ENCODE data around the gene EVL. TPM values are rescaled to one million over a fixed set of nuclear protein-coding genes. Genes with fewer than 3 reads are reported as not detected.

EVL gene
- total and polyA plus RNA-seq, 2 of the 8 experiments (the other 6 are each of a cell fraction or from before 2014, with no cell fraction given) = 30.7 to 64.6 TPM

- no peak for TF ChIP-seq ATF2 (IDR thresholded peaks at IDR 0.05; ENCODE audit: low read length)
- peak; percentile 18 to 46; a peak in 3 of 4 replicates for TF ChIP-seq RAD21 (IDR thresholded peaks at IDR 0.05 in 1 of 2, conservative IDR thresholded peaks at IDR 0.05 in 1 of 2; ENCODE audit: low read depth in 2 of 2, low read length in 2 of 2)
- TF ChIP-seq NANOG (IDR thresholded peaks at IDR 0.05; ENCODE audit: insufficient read depth, low read depth, low read length, poor library complexity, severe bottlenecking) = no peak
- no peak for TF ChIP-seq SP2 (IDR thresholded peaks at IDR 0.05; ENCODE audit: low read length)
- TF ChIP-seq CHD7 (IDR thresholded peaks at IDR 0.05; ENCODE audit: insufficient replicate concordance, low read length) = no peak
- TF ChIP-seq SIX5 (IDR thresholded peaks at IDR 0.05; ENCODE audit: low read depth, low read length) = no peak
- no peak for TF ChIP-seq RFX5 (IDR thresholded peaks at IDR 0.05; ENCODE audit: borderline replicate concordance, low read depth, low read length)
These were observed 10.9 kb downstream of the EVL start (continued) for GRCh38 chr14:100076133-100076532.

Measured in H1 (cell line).